ENCODE data around the gene E2F8. TPM values are rescaled to one million over a fixed set of nuclear protein-coding genes. Genes with fewer than 3 reads are reported as not detected.

Gene E2F8, protein sequence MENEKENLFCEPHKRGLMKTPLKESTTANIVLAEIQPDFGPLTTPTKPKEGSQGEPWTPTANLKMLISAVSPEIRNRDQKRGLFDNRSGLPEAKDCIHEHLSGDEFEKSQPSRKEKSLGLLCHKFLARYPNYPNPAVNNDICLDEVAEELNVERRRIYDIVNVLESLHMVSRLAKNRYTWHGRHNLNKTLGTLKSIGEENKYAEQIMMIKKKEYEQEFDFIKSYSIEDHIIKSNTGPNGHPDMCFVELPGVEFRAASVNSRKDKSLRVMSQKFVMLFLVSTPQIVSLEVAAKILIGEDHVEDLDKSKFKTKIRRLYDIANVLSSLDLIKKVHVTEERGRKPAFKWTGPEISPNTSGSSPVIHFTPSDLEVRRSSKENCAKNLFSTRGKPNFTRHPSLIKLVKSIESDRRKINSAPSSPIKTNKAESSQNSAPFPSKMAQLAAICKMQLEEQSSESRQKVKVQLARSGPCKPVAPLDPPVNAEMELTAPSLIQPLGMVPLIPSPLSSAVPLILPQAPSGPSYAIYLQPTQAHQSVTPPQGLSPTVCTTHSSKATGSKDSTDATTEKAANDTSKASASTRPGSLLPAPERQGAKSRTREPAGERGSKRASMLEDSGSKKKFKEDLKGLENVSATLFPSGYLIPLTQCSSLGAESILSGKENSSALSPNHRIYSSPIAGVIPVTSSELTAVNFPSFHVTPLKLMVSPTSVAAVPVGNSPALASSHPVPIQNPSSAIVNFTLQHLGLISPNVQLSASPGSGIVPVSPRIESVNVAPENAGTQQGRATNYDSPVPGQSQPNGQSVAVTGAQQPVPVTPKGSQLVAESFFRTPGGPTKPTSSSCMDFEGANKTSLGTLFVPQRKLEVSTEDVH
- 18.4 TPM for total RNA-seq (2021; ENCODE audit: unreplicated experiment)
- 8.2 and 10.6 TPM in 2 replicates for polyA plus RNA-seq (2012)
- percentile 85 among the genes with signal in this experiment for Bru-seq, nascent RNA
- BruChase-seq, experiment 1, labeled RNA remaining after a 6-hour chase: percentile 53 among the genes with signal in this experiment
- BruChase-seq, experiment 2, labeled RNA remaining after a 2-hour chase: percentile 76 among the genes with signal in this experiment
- long read RNA-seq, transcript E2F8-201 (13 exons, 3,240 nt): major isoform, 9 of 19 reads
- long read RNA-seq, partial matches to known transcripts: 7 of 19 reads
- long read RNA-seq, other reads (novel, unspliced or antisense): 1 of 19 reads

DNA sequence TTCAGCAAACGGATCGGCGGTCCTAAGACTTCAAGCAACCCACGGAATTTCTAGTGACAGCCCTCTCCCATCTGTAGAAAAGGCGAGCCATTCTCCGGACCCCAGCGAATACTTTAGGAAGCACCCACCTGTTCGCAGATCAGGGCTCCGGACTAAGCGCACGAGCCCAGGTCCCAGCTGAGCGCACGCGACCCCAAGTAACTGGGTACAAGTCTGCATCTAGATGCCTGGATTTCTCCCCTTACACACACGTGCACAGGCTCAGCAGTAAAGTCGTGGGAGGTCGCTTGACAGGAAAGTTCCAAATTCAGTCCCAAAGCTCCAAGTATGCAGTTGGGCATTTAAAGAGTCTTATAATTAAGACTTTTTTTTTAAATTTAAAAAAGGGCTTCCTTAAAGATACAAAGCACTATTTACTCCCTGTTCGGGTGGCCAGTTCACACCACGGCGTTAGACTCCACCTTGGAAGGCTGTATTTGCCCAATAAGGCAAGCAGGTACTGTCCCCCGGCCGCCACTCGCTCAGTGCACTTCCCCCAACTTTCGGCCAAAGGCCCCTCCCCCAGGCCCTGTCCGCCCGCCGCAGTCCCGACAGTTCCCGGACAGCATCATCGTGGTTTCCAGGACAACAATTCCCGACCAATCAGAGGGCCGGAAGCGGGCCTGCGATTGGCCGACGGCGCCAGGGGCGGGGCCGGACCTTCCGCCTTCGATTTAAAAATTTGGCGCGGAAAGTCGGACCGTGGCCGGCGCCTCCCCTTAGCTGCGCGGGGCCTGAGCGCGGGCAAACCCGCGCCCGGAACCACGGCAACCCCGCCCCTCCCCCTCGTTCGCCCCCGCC is at the start of gene E2F8:
TSS of gene E2F8 (minus strand) at position 526 of the 840 bp plus-strand sequence. CDS start 824 bp downstream, outside the sequence.
- no peaks in the 10 kb centered on the region for H3K27me3 ChIP-seq (ENCODE audit: insufficient read depth, low read length)
- H3K9me3 ChIP-seq (ENCODE audit: control insufficient read depth in 1 of 2, insufficient read depth in 1 of 2, low read depth in 1 of 2, low read length in 2 of 2): no peaks in the 10 kb centered on the region
- peak within 1 kb of the TSS; percentile 76 to 94 for H3K4me3 ChIP-seq (replicated peaks in 1 of 2; ENCODE audit: low read depth in 1 of 2, low read length in 2 of 2)
- ATAC-seq (peak; percentile 90), DNase-seq (ENCODE audit: low read depth, low spot score) (peak; percentile 93)
- peaks cover 2 to 17% of the 10 kb centered on the region in 2 experiments; a peak in 1 of 4 replicates for H3K36me3 ChIP-seq (ENCODE audit: control insufficient read depth in 1 of 2, insufficient read depth in 2 of 2, low read length in 2 of 2)
- POLR2A ChIA-PET: no interaction called here
- H3K9ac ChIP-seq (ENCODE audit: low read length): peak within 1 kb of the TSS; percentile 90
- H4K20me1 ChIP-seq (ENCODE audit: insufficient read depth): no peaks in the 10 kb centered on the region
- peak within 1 kb of the TSS; percentile 83 for H3K4me2 ChIP-seq (ENCODE audit: low read length)
- H2AFZ ChIP-seq (ENCODE audit: low read depth, low read length, poor library complexity, severe bottlenecking): peak within 1 kb of the TSS; percentile 38
- RAD21 ChIA-PET (ENCODE audit: low non-redundant PET in 1 of 2, low total read pairs in 2 of 2, uncharacterized antibody in 2 of 2, unreplicated experiment in 2 of 2): no interaction called here
- peaks cover 22% of the 10 kb centered on the region for H3K79me2 ChIP-seq (ENCODE audit: insufficient read depth, low read length)
- peak within 1 kb of the TSS; percentile 67 for H3K27ac ChIP-seq (ENCODE audit: low read depth, low read length)
- CTCF ChIA-PET: interaction anchor here (0.6 kb wide), 3 partner anchors 125 to 632 kb away, joined by 3 read pairs; no protein-coding TSS in a partner anchor
- peaks cover 10 to 46% of the 10 kb centered on the region in 2 experiments for H3K4me1 ChIP-seq (ENCODE audit: control insufficient read depth in 1 of 2, insufficient read depth in 2 of 2, low read length in 2 of 2)
- H3K9me2 ChIP-seq (ENCODE audit: insufficient read depth): no peaks in the 10 kb centered on the region
- intact Hi-C loops (cut with micrococcal nuclease): loop anchor here (2.0 kb wide), 2 partner anchors 124 to 164 kb away; partner anchors contain the start of gene ZDHHC13
- BruUV-seq (replicated peaks): TSS peak; percentile 83
- TF ChIP-seq TCF7L2 (IDR thresholded peaks at IDR 0.05; ENCODE audit: borderline replicate concordance, extremely low read depth, insufficient read depth, insufficient read length) (no peak), JUND (IDR thresholded peaks at IDR 0.05) (no peak), FOSL1 (IDR thresholded peaks at IDR 0.05; ENCODE audit: low read depth) (no peak), ELF1 (IDR thresholded peaks at IDR 0.05; ENCODE audit: borderline replicate concordance, low read depth) (peak; percentile 61), EZH2phosphoT487 (IDR thresholded peaks at IDR 0.05; ENCODE audit: borderline replicate concordance) (no peak), POLR2A (IDR thresholded peaks at IDR 0.05; ENCODE audit: borderline replicate concordance, extremely low read depth, insufficient read depth, insufficient read length) (no peak), SIN3A (IDR thresholded peaks at IDR 0.05; ENCODE audit: low read depth) (peak; percentile 65), CEBPB (IDR thresholded peaks at IDR 0.05; ENCODE audit: low read depth) (no peak), ZFX (IDR thresholded peaks at IDR 0.05) (no peak), CBX3 (IDR thresholded peaks at IDR 0.05; ENCODE audit: low read depth) (no peak), EGR1 (IDR thresholded peaks at IDR 0.05; ENCODE audit: low read depth) (no peak), YY1 (IDR thresholded peaks at IDR 0.05; ENCODE audit: extremely low read depth, insufficient replicate concordance, low read depth, low read length) (no peak), SP1 (IDR thresholded peaks at IDR 0.05; ENCODE audit: low read depth) (peak; percentile 84), POLR2AphosphoS5 (IDR thresholded peaks at IDR 0.05; ENCODE audit: low read depth, low read length) (peak; percentile 70)
- TF ChIP-seq, protein P1, sequence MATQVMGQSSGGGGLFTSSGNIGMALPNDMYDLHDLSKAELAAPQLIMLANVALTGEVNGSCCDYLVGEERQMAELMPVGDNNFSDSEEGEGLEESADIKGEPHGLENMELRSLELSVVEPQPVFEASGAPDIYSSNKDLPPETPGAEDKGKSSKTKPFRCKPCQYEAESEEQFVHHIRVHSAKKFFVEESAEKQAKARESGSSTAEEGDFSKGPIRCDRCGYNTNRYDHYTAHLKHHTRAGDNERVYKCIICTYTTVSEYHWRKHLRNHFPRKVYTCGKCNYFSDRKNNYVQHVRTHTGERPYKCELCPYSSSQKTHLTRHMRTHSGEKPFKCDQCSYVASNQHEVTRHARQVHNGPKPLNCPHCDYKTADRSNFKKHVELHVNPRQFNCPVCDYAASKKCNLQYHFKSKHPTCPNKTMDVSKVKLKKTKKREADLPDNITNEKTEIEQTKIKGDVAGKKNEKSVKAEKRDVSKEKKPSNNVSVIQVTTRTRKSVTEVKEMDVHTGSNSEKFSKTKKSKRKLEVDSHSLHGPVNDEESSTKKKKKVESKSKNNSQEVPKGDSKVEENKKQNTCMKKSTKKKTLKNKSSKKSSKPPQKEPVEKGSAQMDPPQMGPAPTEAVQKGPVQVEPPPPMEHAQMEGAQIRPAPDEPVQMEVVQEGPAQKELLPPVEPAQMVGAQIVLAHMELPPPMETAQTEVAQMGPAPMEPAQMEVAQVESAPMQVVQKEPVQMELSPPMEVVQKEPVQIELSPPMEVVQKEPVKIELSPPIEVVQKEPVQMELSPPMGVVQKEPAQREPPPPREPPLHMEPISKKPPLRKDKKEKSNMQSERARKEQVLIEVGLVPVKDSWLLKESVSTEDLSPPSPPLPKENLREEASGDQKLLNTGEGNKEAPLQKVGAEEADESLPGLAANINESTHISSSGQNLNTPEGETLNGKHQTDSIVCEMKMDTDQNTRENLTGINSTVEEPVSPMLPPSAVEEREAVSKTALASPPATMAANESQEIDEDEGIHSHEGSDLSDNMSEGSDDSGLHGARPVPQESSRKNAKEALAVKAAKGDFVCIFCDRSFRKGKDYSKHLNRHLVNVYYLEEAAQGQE (IDR thresholded peaks at IDR 0.05; ENCODE audit: low read depth): no peak
- TF ChIP-seq, protein P2, sequence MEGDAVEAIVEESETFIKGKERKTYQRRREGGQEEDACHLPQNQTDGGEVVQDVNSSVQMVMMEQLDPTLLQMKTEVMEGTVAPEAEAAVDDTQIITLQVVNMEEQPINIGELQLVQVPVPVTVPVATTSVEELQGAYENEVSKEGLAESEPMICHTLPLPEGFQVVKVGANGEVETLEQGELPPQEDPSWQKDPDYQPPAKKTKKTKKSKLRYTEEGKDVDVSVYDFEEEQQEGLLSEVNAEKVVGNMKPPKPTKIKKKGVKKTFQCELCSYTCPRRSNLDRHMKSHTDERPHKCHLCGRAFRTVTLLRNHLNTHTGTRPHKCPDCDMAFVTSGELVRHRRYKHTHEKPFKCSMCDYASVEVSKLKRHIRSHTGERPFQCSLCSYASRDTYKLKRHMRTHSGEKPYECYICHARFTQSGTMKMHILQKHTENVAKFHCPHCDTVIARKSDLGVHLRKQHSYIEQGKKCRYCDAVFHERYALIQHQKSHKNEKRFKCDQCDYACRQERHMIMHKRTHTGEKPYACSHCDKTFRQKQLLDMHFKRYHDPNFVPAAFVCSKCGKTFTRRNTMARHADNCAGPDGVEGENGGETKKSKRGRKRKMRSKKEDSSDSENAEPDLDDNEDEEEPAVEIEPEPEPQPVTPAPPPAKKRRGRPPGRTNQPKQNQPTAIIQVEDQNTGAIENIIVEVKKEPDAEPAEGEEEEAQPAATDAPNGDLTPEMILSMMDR (IDR thresholded peaks at IDR 0.05 in 2 of 3, conservative IDR thresholded peaks at IDR 0.05 in 1 of 3; ENCODE audit: borderline replicate concordance in 1 of 3, insufficient read depth in 1 of 3, low read depth in 2 of 3, low read length in 2 of 3): no peak
- TF ChIP-seq, protein P3, sequence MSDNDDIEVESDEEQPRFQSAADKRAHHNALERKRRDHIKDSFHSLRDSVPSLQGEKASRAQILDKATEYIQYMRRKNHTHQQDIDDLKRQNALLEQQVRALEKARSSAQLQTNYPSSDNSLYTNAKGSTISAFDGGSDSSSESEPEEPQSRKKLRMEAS (IDR thresholded peaks at IDR 0.05): peak; percentile 58

Measured in HCT116 (cell line).